Lower leg skin (tissue), 3 donors: Measurements from ENCODE around the gene CSMD2.

Experiments used
- POLR2A ChIP-seq, 2 donors: fragments of 450-650 bp; IDR thresholded peaks; one replicate each; pipeline ENCODE4 v1.6.1; 2016 to 2017; ENCODE audit warnings: antibody characterized with exemption in 2 of 2, mild to moderate bottlenecking in 1 of 2, moderate library complexity in 1 of 2
- TF ChIP-seq, protein P1 (sequence below), 3 donors: fragments of 450-650 bp; IDR thresholded peaks; one replicate each; pipeline ENCODE4 v1.5.1; 2016; ENCODE audit warnings: antibody characterized with exemption in 3 of 3, mild to moderate bottlenecking in 3 of 3, moderate library complexity in 2 of 3

DNA sequence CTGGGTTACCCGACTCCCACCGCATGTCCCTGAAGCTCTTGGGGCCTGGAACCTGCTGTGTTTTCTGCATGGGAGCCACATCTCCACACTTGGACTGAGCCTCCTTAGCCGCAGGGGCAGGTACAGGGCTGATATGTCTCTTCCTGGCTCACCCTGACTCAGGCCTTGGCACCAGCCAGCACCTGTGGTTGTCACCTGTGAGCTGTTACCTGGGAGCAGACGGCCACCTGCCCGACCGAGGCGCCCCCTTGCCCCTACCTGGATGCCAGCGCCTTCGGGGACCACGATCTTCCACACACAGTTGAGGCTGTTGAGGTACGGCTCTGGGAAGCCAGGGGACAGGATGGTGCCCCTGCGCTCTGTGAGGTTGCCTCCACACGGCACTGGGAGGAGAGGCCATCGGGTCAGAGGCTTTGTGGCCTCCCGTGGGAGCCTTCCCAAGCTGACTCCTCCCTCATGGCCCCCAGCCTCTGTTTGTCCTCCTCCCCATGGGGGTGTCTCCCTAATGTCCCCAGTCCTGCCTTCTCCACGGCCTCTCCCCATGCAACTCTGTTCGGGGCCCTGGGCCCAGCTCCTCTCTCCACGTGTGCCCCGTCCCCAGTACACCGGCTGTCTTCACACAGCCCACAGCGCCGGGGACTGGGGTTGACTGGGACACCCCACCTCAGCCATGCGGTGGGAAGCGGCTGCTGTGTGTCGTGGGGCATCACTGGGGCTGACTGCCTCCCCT, 540.6 kb downstream of the CSMD2 start:
- TF ChIP-seq, protein P1, sequence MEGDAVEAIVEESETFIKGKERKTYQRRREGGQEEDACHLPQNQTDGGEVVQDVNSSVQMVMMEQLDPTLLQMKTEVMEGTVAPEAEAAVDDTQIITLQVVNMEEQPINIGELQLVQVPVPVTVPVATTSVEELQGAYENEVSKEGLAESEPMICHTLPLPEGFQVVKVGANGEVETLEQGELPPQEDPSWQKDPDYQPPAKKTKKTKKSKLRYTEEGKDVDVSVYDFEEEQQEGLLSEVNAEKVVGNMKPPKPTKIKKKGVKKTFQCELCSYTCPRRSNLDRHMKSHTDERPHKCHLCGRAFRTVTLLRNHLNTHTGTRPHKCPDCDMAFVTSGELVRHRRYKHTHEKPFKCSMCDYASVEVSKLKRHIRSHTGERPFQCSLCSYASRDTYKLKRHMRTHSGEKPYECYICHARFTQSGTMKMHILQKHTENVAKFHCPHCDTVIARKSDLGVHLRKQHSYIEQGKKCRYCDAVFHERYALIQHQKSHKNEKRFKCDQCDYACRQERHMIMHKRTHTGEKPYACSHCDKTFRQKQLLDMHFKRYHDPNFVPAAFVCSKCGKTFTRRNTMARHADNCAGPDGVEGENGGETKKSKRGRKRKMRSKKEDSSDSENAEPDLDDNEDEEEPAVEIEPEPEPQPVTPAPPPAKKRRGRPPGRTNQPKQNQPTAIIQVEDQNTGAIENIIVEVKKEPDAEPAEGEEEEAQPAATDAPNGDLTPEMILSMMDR (IDR thresholded peaks at IDR 0.05), result no peak
- no peak for TF ChIP-seq POLR2A (IDR thresholded peaks at IDR 0.05)
